HEK293T (cell line): Measurements from ENCODE around the gene NDE1.

Experiments used
- BHLHE40 ChIP-seq: fragments of 450-650 bp; IDR thresholded peaks from 2 replicates; pipeline ENCODE4 v1.6.1; 2016; ENCODE audit warnings: mild to moderate bottlenecking, moderate library complexity, borderline replicate concordance
- FOXA1 ChIP-seq: fragments of 450-650 bp; IDR thresholded peaks from 2 replicates; pipeline ENCODE4 v1.6.1; 2016; ENCODE audit warnings: mild to moderate bottlenecking
- FOXM1 ChIP-seq: fragments of 450-650 bp; IDR thresholded peaks from 2 replicates; pipeline ENCODE4 v1.6.1; 2017; ENCODE audit warnings: mild to moderate bottlenecking, borderline replicate concordance
- L3MBTL2 ChIP-seq: fragments of 450-650 bp; conservative IDR thresholded peaks from 2 replicates; pipeline ENCODE4 v1.6.1; 2016; ENCODE audit warnings: mild to moderate bottlenecking
- PKNOX1 ChIP-seq: fragments of 450-650 bp; IDR thresholded peaks from 2 replicates; pipeline ENCODE4 v1.6.1; 2016
- SP1 ChIP-seq: fragments of 450-650 bp; IDR thresholded peaks from 2 replicates; pipeline ENCODE4 v1.6.1; 2017
- TARDBP ChIP-seq: fragments of 450-650 bp; IDR thresholded peaks from 2 replicates; pipeline ENCODE4 v1.6.1; 2016

GRCh38 chr16:15636392-15636873 lies 13.6 kb upstream of the NDE1 start:
- TF ChIP-seq L3MBTL2 (no peak), SP1 (no peak), FOXM1 (no peak), FOXA1 (no peak), TARDBP (no peak), BHLHE40 (no peak), PKNOX1 (no peak)
